ENCODE results near the gene ZDHHC5.

ZDHHC5 gene

DNA sequence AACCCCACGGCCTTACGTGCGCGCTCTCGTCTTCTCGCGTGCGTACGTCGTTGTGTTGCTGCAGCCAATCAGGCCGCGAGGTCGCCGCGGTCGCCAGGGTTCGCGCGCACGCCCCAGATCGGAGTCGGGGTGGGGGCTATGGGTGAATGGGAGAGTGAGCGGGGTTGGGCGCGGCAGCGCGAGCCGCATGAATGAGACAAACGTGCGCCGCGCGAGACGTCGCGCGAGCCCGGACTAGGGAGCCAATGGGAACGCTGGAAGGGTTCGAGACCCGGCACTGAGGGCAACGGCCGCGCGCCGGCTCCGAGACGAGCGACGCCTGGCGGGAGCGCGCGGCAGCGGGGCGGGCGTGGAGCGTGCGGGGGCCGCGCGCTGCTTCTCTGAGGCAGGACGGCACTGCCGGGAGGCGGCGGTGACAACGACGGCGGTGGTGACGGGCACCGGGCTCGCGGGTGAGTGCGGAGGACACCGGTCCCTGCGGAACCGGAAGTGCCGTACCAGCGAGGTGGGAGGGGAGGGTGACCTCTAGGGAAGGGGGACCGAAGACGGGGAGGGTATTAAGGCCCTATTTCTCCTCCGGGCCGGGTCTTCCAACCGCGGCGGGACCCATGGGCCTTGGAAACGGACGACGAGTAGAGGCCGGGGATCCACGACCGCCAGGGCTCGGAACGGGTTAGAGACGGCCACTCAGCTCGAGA, at the start of gene ZDHHC5:
TSS of gene ZDHHC5 (plus strand) at position 379 of the 698 bp plus-strand sequence. CDS start 4,977 bp downstream, outside the sequence.
- DNase-seq: peak; percentile 100

DNA sequence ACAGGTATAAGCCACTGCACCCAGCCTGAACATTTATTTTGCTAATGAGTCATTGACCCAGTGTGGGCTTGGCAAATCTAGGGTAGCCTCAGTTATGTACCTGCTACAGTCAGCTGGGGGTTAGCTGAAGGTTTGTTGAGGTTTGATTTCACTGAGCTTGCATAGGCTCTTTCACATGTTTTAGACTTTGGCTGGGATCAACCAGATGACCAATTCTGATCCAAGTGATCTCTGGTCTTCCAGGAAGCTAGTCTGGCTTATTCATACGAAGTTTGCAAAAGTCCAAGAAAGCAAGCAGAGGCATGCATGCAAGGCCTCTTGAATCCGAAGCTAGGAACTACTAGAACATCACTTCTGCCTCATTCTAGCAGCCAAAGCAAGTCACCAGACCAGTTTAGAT, 49.5 kb upstream of the ZDHHC5 start:
- no peak for DNase-seq

DNA sequence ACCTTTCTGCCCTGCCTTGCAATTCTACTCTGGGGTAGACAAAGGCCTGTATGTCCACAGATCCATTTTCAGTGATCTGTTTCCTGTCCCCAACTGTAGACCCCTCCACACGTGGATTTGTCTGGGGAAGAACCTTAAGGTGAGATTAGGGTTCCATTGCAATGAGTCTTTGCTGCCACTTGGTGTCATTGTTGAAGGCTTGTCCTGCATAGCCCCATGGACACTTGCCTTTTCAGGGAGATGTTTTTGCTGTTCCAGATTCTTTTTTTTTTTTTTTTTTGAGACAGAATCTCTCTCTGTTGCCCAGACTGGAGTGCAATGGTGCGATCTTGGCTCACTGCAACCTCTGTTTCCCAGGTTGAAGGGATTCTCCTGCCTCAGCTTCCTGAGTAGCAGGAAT, 48.6 kb upstream of the ZDHHC5 start:
- no peak for DNase-seq

GRCh38 chr11:57620467-57620866, 47.4 kb upstream of the ZDHHC5 start:
- no peak for DNase-seq

DNA sequence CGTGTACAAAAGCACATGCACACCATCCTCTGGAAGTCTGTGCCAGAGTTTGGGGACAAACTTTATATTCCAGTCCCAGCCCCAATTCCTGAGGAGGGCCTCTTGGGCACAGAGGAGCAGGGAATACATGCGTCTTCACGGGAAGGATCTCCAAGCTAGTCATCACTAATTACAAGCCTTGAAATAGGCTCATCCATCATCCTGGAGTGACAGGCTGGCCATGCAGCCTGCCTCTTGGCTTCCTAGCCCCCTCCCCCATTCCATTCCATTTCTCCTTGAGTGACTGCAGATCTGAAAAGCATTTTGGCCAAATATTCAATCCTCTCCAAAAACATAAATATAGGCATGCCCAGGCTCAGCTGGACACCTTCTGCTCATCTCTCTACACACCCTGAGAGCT, 45.7 kb upstream of the ZDHHC5 start:
- DNase-seq: no peak

DNA sequence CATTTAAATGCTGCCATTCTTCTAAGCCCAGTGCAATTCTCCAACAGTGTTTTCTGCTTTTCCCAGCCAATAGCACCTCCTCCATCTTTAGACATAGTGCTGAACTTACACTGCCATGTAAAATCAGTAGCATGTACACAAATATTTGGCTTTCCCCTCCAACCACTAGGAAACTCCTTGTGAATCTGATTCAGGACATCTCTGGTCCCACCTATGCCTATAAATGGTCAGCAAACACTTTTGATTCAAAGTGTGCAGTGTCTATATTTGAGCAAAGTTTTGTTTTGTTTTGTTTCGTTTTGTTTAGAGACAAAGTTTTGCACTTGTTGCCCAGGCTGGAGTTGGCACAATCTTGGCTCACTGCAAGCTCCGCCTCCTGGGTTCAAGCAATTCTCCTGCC, 43.0 kb upstream of the ZDHHC5 start:
- DNase-seq: no peak

- DNase-seq: no peak
Measured at GRCh38 chr11:57626895-57627294, 41.0 kb upstream of the ZDHHC5 start.

- DNase-seq: no peak
Measured at GRCh38 chr11:57630171-57630570, 37.7 kb upstream of the ZDHHC5 start.

DNA sequence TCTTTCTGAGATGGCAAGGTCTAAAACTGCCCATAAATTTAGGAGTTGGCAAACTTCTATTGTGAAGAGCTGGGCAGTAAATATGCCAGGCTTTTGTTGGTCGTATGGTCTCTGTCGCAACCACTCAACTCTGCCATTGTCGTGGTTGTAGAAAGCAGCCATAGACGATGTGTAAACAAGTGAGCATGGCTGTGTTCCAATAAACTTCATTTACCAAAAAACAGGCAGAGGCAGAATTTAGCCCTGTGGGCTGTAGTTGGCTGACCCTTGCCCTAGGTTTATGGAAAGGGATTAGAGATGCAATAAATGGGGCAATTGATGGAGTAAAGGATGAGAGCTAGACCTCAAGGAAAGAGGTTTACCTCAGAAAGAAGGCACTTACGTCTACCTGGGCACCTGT, 35.8 kb upstream of the ZDHHC5 start:
- DNase-seq: no peak

- no peak for DNase-seq
Measured at GRCh38 chr11:57633394-57634070, 34.4 kb upstream of the ZDHHC5 start.

GRCh38 chr11:57634311-57634710, 33.6 kb upstream of the ZDHHC5 start:
- DNase-seq: no peak

DNA sequence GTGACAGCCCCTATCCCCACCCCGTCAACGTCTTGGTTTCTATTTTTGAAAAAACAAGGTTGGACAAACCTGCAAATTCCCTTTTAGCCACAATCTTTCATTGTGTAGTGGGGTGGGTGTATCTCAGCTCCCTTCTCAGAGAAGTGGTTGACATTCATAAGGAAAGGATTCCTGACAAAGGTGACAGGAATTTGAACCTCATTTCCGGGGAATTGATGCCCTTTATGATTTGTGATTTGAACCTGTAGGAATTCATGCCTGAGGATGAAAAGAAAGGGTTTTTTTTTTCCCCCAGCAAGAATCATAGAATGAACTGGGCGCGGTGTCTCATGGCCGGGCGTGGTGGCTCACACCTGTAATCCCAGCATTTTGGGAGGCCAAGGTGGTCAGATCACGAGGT, 32.7 kb upstream of the ZDHHC5 start:
- no peak for DNase-seq

DNA sequence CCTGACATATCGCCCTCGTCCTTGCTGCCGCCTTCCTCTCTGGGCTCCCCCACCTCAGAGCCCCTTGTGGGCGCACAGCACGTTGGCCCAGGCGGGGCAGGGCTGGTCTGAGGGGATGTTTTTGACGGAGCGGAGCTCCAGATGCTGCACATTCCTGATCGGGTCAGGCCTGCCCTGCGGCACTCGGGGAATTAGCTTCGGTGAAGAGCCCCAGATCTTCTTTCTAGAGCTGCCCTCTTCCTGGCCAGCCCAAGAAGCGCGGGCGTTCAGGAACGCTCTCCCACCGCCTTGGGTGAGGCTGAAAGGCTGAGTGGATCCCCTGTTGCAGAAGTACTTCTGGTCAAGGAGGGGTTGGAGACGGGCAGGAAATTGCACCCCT, 30.3 kb upstream of the ZDHHC5 start:
- DNase-seq: no peak

DNA sequence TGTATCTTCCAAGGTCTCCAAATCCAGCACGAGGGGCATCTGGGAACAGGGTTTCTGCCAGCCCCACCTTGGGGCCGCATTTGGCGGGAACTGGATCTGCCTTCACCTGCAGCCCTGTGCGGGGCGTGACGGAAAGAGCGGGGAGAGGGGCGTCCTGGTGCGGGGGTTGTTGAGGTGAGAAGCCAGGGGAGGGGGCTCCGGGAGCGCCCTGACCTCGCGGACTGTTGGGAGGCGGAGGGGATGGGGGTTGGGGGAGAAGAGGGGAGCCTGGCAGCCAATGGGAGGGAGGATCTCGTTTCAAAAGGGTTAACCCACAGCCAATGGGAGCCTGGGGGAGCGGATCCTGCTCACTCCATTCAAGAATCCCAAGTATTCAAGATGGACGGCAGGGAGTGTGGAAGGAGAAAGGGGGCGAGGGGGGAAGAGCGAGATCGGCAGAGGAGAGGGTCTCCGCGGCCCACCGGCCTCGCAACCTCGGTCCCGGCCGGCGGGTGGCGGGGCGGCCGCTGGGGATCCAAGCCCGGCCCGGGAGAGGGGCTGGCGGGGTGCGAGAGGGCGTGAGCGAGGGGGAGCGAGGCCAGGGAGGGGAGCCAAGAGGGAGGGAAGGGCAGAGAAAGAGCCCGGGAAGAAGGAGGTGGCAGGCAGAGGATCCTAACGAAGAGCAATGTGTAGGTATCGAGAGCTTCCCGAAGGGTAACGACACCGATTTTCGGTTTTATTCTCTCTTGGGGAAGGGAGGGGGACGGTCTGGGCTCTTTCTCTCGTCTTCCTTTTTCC, 29.7 kb upstream of the ZDHHC5 start:
- DNase-seq: peak; percentile 70

DNA sequence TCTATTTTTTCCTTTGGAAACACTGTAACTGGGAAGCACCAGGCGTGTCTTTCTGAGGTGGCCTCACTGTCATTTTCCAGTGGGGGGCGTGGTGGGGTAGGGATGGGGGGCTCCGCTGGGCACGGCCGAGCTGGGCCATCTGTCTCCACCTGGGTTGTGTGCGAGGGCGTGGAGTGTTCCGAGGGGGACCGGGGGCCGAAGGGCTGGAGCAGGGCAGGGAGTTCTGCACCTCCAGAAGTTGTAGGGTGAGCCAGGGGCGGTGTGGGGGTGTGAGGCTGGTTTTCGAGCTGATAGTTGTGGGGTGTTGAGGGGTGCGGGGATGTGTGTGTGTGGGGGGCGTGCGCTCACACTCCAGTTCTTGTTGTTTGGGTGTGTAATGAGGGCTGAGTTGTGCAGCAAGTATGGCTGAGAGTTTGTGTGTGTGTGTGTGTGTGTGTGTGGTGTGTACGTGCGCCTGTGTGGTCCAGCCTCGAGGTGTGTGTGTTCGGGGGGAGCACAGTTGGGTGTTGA, 29.0 kb upstream of the ZDHHC5 start:
- DNase-seq: peak; percentile 45

DNA sequence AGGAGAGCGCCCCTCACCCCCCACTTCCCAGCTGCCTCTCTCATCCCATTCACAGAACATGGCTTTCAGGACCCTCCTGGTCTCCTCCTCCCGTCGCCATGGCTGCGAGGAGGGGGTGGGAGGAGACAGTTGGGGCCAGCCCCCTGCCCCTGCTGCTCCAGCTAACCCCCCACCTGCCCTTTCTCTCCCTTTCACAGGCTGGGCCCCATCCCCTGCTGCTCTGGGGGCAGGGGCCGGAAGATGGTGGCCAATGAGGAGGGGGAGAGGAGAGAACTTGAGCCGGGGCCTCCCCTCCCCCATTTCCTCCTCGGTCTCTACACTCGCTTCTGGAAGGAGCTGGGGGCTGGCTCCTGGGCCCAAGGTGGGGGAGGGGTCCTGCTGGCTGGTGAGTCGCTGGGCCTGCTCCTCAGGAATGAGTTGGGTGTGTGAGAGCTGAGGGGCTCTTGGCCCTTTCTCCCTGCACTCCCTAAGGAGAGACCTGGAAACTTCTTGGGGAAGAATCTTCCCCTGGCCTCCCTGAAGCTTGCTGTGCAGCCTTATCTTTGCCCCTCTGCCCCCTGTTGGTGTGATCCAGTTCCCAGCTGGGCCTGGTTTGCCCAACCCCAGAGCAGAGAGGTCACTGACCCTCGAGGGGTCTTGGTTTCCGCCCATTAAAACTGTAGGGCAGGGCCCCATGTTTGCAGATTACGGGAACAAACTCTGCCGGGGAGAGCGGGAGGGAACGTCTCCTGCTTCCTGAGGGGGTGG, 28.4 kb upstream of the ZDHHC5 start:
- peak; percentile 61 for DNase-seq

- no peak for DNase-seq
Measured at GRCh38 chr11:57640068-57640800, 27.7 kb upstream of the ZDHHC5 start.

DNA sequence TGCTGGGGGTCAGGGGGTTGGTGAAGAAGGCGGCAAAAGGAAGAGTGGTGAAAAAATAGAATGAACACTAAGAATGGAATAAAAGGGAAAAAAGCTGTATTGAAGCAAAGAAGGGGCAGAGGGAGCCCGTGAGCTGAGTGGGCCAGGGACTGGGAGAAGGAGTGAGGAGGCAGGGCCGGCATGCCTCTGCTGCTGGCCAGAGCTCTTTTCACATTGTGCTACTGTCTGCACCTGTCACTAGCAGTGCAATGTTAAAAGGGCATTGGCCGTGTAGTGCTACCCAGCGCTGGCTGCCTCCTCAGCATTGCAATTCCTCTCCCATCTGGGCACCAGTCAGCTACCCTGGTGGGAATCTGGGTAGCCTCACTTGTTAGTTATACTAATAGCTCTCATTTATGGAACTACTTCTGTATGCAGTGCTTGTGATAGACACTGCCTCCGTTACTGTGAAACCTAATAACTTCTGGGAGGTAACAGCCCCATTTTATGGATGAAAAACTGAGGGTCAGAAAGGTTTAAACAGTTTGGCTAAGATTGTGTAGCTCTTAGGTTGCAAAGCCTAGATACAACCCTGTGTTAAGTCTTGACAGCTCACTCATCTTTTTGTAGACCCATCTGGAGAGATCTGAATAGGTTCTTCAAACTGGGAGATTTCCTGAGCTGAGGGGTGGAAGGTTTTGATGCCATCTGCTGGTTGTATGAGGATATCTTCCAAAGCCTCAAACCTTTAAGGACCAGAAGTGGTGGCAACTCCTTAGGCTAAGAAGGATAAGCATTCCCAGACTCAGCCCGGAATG, 26.7 kb upstream of the ZDHHC5 start:
- peak; percentile 61 for DNase-seq

DNA sequence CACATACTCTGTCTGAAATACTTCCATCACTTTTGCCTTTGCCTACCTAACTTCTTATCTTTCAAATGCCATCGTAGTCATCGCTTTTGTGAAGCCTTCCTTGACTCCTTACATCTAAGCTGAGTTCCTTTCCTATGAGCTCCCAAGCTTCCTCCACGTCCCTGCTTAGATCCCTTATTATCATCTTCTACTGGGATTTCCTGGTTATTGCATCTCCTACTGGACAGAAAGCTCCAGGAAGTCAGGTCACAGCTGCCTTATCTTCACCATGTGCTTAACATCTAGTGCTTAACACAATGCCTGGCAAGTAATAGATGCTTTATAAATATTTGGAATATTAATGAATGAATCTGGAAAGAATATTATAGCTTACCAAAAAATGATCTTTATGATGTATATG, 24.1 kb upstream of the ZDHHC5 start:
- peak; percentile 14 for DNase-seq

GRCh38 chr11:57644748-57645688, 22.9 kb upstream of the ZDHHC5 start:
- DNase-seq: peak; percentile 85

Measured in NCI-H69 (cell line).